GM19035 (cell line): ENCODE results near the gene HNRNPC.
"Not testable (repeated sequence)": the region's sequence is repeated elsewhere in the genome, so short reads cannot be mapped to it uniquely, and the experiment has no call there.

Source experiments
- ATAC-seq: cut with Tn5 transposase; IDR thresholded peaks from one replicate; pipeline ENCODE4 v1.9.1; 2021; ENCODE audit not compliant: unreplicated experiment

HNRNPC gene

DNA sequence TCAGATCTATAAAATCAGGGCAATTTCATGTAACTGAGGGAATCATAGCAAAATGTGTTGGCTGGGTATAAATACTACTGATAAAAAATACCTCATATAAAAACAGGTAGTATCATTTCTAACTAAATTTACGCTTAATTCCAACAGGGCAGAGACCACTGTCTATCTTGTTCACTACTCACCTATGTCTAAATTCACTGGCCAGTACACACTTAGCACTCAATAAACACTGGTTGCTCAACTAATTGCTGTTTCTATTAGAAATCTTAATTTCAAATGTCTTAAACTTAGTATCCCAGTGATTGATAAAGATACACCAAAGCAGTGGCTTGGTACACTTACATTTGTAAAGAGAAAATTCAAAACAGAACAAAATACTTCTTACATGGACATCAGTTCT, 55.6 kb downstream of the HNRNPC start:
- no peak for ATAC-seq

DNA sequence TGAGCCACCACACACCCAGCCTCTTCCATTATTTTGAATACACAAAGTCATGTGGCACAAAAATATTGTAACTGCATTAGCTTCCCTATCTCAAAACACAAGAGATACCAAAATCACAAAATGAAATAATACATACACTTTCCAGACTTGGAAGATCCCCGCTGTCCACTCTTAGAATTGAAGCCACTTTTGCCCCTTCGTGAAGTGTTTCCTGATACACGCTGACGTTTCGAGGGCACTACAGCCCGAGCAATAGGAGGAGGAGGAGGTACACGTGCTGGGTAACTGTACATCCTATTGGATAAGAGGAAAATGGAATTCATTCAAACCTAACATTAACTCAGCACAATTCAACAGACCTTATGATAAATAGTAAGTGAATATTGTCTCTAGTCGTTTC, 56.4 kb downstream of the HNRNPC start:
- ATAC-seq, result not testable (repeated sequence)

GRCh38 chr14:21211509-21211908, 57.7 kb downstream of the HNRNPC start:
- no peak for ATAC-seq

DNA sequence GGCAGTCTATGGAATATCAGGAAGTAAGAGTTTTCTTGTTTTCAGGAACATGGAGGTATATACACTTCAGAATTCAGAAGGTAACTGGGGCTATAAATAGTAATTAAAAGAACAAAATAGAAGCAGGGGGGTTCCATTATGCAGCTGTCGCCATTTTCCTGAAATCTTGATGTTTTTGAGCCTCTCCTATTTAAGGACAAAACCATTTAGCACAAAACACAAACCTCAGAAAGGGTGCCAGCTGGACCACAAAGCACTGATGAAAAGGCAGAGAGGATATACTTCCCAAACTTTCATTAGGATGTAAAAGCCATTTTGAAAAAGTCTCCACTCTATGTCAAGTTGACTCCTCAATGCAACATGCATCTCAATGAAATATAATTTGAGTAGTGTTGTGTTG, 59.2 kb downstream of the HNRNPC start:
- ATAC-seq, result no peak

DNA sequence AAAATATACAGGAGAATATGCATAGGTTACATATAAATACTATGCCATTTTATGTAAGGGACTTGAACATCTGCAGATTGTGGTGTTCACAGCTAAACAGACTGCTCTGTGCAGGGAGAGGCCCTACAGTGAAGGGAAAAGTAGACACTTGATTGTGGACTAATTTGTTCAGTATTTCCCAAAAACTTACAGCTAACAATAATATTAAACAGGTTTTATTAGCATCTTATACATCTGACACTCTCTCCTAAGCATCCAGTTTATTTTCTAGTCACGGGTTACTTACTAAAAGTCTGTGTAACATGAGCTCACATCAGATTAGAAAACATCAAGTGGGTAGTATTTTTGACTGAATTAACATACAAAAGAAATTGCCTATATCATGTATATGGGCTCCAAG, 60.1 kb downstream of the HNRNPC start:
- no peak for ATAC-seq

DNA sequence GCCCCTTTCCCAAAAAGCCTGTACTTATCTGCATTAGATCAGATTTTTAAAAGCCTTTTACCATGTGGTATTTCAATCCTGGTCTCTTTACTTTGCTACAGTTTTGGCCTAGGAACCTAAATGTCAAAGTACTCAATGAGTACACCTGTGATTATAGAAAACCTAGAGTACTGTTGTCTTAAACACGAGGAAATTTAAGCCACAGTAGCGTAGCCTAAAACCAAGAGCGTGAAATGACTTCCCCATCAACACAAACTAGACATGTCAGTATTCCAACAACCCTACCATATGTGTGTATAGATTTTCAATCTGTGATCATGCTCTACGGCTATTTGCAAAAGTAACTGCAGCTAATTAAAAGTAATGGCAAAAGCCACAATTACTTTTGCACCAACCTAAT, 60.7 kb downstream of the HNRNPC start:
- ATAC-seq, result no peak

- ATAC-seq, result no peak
These were observed 62.2 kb downstream of the HNRNPC start for GRCh38 chr14:21206753-21207684.

DNA sequence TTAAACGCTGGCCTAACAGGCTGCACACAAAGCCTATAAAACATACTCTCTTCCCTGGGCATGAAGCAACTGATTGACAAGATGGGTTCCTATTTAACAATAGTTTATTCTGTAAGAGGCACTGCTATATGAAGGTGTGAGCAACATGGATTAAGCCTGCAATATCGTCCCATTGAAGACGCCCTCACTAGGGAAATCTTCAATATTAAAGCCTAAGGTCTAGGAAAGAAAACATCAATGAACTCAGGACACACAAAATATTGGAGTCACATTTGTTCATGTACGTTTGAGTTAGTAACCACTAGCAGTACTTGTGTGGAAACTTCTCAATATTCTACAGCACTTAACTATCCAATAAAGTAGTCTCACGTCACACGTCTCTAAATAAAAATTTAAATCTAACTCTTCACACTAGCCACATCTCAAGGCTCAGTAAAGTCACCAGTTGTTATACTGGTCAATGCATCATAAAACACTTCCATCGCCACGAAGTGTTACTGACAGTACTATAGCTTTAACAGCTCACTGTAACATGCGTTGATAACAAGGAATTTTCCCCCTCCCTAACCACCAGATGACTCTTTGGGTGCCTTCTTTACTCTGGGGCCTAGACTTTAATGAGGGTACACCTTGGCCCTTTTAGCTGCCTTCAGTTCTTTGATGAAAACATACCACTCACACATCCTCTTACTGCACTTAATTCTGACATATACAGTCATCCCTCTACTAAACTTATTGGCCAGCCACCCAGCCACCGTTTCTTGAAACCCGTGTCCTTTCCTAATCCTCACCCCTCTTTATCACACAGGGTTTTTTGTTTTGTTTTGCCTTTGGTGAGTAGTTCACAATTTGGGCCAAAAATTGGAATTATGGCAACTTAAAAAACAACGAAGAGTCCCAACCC, 63.3 kb downstream of the HNRNPC start:
- ATAC-seq, result no peak

- ATAC-seq, result no peak
These were observed 64.1 kb downstream of the HNRNPC start for GRCh38 chr14:21205026-21205677.

GRCh38 chr14:21204167-21205025, 64.8 kb downstream of the HNRNPC start:
- no peak for ATAC-seq

GRCh38 chr14:21203470-21204166, 65.6 kb downstream of the HNRNPC start:
- no peak for ATAC-seq

GRCh38 chr14:21202463-21203358, 66.5 kb downstream of the HNRNPC start:
- no peak for ATAC-seq

DNA sequence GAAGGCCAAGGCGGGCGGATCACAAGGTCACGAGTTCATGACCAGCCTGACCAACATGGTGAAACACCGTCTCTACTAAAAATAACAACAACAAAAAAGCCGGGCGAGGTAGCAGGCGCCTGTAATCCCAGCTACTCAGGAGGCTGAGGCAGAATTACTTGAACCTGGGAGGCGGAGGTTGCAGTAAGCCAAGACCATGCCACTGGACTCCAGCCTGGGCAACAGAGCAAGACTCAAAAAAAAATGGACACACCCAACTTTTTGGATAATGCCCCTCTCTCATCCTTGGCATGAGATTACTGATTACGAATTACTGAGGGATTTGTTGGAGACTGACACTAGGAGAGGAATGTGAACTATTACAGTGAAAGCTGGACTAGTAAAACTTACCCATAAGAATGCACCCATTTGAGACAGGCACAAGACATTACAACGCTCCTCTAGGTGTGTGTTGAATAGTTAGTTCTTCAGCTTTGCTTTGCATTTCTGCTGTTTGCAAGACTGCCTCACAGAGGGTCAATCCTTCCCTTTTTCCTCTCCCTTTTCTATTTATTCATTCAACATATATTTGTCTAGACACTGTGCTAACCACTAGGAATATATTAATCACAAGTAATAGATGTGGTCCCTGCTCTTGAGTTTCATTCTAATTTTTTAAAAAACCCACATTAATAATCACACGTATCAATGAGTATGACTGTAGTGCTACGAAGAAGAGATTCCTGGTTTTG, 67.3 kb downstream of the HNRNPC start:
- no peak for ATAC-seq

GRCh38 chr14:21200752-21201461, 68.3 kb downstream of the HNRNPC start:
- no peak for ATAC-seq

GRCh38 chr14:21199611-21200560, 69.4 kb downstream of the HNRNPC start:
- no peak for ATAC-seq
